Lung (tissue), 12 donors: ENCODE results near the gene ISLR. TPM values are rescaled to one million over a fixed set of nuclear protein-coding genes. Genes with fewer than 3 reads are reported as not detected.

Experiments used
- ATAC-seq: fragments of 200-7000 bp; cut with Tn5 transposase; one replicate; pipeline ENCODE4 v1.9.1; 2020; ENCODE audit warnings: moderate number of reproducible peaks; ENCODE audit not compliant: insufficient read depth, low FRiP score
- DNase-seq, 3 donors: peaks; one replicate each; pipeline ENCODE4 v3.0.0-alpha.2; 2013 to 2017
- H3K27ac ChIP-seq, 2 donors: one replicate each; pipeline ENCODE4 v1.5.1; 2013; ENCODE audit warnings: mild to moderate bottlenecking in 2 of 2, moderate library complexity in 2 of 2, control low read depth in 1 of 2, inconsistent platforms in 1 of 2, low read depth in 1 of 2, low read length in 1 of 2
- H3K27me3 ChIP-seq, 3 donors: one replicate each; pipeline ENCODE4 v1.5.1; 2013; ENCODE audit warnings: low read length in 2 of 3; ENCODE audit not compliant: control insufficient read depth in 3 of 3, insufficient read depth in 3 of 3
- H3K36me3 ChIP-seq, 4 donors: one replicate each; pipeline ENCODE4 v1.5.1; 2013; ENCODE audit warnings: low read length in 4 of 4, mild to moderate bottlenecking in 1 of 4, moderate library complexity in 1 of 4; ENCODE audit not compliant: control insufficient read depth in 4 of 4, insufficient read depth in 4 of 4
- H3K4me1 ChIP-seq, 5 donors: one replicate each; pipeline ENCODE4 v1.5.1; 2013; ENCODE audit warnings: low read length in 5 of 5, mild to moderate bottlenecking in 2 of 5, moderate library complexity in 1 of 5; ENCODE audit not compliant: control insufficient read depth in 5 of 5, insufficient read depth in 5 of 5
- H3K4me3 ChIP-seq: one replicate; pipeline ENCODE4 v1.5.1; 2013; ENCODE audit warnings: mild to moderate bottlenecking, control low read depth, moderate library complexity
- H3K9ac ChIP-seq, 2 donors: one replicate each; pipeline ENCODE4 v1.5.1; 2013; ENCODE audit warnings: low read length in 2 of 2, control low read depth in 1 of 2; ENCODE audit not compliant: insufficient read depth in 1 of 2
- H3K9me3 ChIP-seq, 4 donors: one replicate each; pipeline ENCODE4 v1.5.1; 2013; ENCODE audit warnings: low read length in 3 of 4, mild to moderate bottlenecking in 1 of 4, moderate library complexity in 1 of 4; ENCODE audit not compliant: control insufficient read depth in 4 of 4, insufficient read depth in 3 of 4
- CTCF ChIP-seq: IDR thresholded peaks from 2 replicates; pipeline ENCODE4 v1.5.1; 2012; ENCODE audit warnings: mild to moderate bottlenecking; ENCODE audit errors: control extremely low read depth, extremely low read depth
- WGBS, 2 donors: extraction: QIAGEN DNeasy Blood & Tissue Kit; methylation state at CpG; one replicate each; pipeline ENCODE4 v1.1.7; 2013; 5-methylcytosine and 5-hydroxymethylcytosine counted together
- polyA plus RNA-seq, 2 donors: library from polyadenylated mRNA; stranded (reverse); fragments of 200-250 nt; gene quantifications; one replicate each; pipeline ENCODE4 v1.2.1, GENCODE V29; 2013
- total RNA-seq, 2 donors: library from RNA; depleted of rRNA in 1 of 2; stranded (reverse); fragments of >200 nt in 1 of 2; gene quantifications; one replicate each; pipeline ENCODE4 v1.2.1, GENCODE V29; 2014 to 2021
- donor health status: control.
- donor health status: control.
- donor health status: Bipolar disorder and iron deficiency.
- donor health status: healthy.
- donor health status: DM: yes; HTN: yes; CAD: no.

Gene ISLR
- total and polyA plus RNA-seq, 4 donors: 2.8 to 30.4 (median 14.2) TPM

- Histone ChIP-seq H3K9ac (no peak overlapping the region), H3K9me3 (no peaks in the 10 kb centered on the region)
- no peak for DNase-seq
Observed at GRCh38 chr15:74209560-74209958, 36.0 kb downstream of the ISLR start.

GRCh38 chr15:74209997-74210671 lies 36.6 kb downstream of the ISLR start:
- ATAC-seq (no peak), DNase-seq (peak in 2 of 3 donors; percentile 78 to 84)
- Histone ChIP-seq H3K4me1 (peaks cover 0 to 53% (median 4%) of the 10 kb centered on the region in 5 donors), H3K9me3 (no peaks in the 10 kb centered on the region), H3K36me3 (no peaks in the 10 kb centered on the region), H3K27ac (no peak overlapping the region), H3K9ac (no peak overlapping the region), H3K4me3 (no peak overlapping the region), H3K27me3 (no peaks in the 10 kb centered on the region)
- 43 to 64% methylated on average over 4 of the region's 4 CpGs for WGBS, 2 donors
- TF ChIP-seq CTCF: no peak

More at GRCh38 chr15:74209560-74209958, 36.0 kb downstream of the ISLR start:
- H3K4me1 ChIP-seq: peaks cover 0 to 47% (median 0%) of the 10 kb centered on the region in 5 donors
- 80% methylated on average over 5 of the region's 5 CpGs for WGBS, 2 donors
- no peak overlapping the region for H3K27ac ChIP-seq
- TF ChIP-seq CTCF: no peak
- H3K27me3 ChIP-seq: no peaks in the 10 kb centered on the region
- no peak overlapping the region for H3K4me3 ChIP-seq
- no peaks in the 10 kb centered on the region for H3K36me3 ChIP-seq
- no peak for ATAC-seq

GRCh38 chr15:74210729-74211128 lies 37.2 kb downstream of the ISLR start:
- Histone ChIP-seq H3K4me1 (peaks cover 0 to 52% (median 5%) of the 10 kb centered on the region in 5 donors), H3K36me3 (no peaks in the 10 kb centered on the region), H3K9ac (no peak overlapping the region), H3K4me3 (no peak overlapping the region), H3K9me3 (no peaks in the 10 kb centered on the region), H3K27me3 (no peaks in the 10 kb centered on the region), H3K27ac (no peak overlapping the region)
- no peak for TF ChIP-seq CTCF
- ATAC-seq (no peak), DNase-seq (no peak)

DNA sequence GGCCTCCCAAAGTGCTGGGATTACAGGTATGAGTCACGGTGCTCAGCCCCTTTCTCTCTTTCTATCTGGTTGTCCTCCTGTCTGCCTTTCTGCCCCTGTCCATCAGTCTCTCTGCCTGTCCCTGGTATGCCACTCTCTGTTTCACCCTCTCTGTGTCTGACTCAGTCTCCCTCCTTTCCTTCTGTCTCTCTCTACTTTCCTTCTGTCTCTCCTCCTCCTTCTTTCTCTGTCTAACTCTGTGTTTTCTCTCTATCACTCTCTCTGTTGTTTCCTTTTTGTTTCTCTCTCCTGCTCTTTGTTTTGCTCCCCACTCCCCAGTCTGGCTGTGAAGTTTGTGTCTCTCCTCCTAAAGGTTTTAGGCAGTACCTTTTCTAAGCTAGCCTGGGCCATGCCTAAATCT lies 38.1 kb downstream of the ISLR start:
- H3K27me3 ChIP-seq: no peaks in the 10 kb centered on the region
- H3K4me1 ChIP-seq: peaks cover 0 to 51% (median 5%) of the 10 kb centered on the region in 5 donors
- H3K9ac ChIP-seq: no peak overlapping the region
- no peaks in the 10 kb centered on the region for H3K9me3 ChIP-seq
- no peaks in the 10 kb centered on the region for H3K36me3 ChIP-seq
- WGBS, 2 donors: 96 to 100% methylated on average over 1 of the region's 1 CpG
- no peak for ATAC-seq
- no peak overlapping the region for H3K4me3 ChIP-seq
- DNase-seq: no peak
- TF ChIP-seq CTCF: no peak
- H3K27ac ChIP-seq: no peak overlapping the region
